Prostate gland (tissue), 2 donors: ENCODE results near the gene LSAMP.

Source experiments
- CTCF ChIP-seq, 4 experiments: fragments of 200-600 bp in 2 of 4; fragments of 450-650 bp in 2 of 4; sonication (generic) in 2 of 4; IDR thresholded peaks; 1 replicate in 3 of 4; 2 replicates in 1 of 4; pipeline ENCODE4 v1.5.1; 2016 to 2019; ENCODE audit warnings: antibody characterized with exemption in 4 of 4, mild to moderate bottlenecking in 2 of 4, moderate library complexity in 2 of 4
- POLR2A ChIP-seq: fragments of 450-650 bp; IDR thresholded peaks from one replicate; pipeline ENCODE4 v1.6.1; 2016; ENCODE audit warnings: antibody characterized with exemption, mild to moderate bottlenecking
- POLR2AphosphoS5 ChIP-seq: sonication (generic); formaldehyde crosslinking; IDR thresholded peaks from one replicate; pipeline ENCODE4 v1.6.1; 2017; ENCODE audit warnings: antibody characterized with exemption

GRCh38 chr3:116302087-116302747 lies 143.1 kb downstream of the LSAMP start:
- TF ChIP-seq POLR2A (no peak), CTCF (IDR thresholded peaks at IDR 0.05) (no peak), POLR2AphosphoS5 (no peak)
